ENCODE results near the gene SMIM41.
A peak's percentile ranks its signal among the peaks of the same experiment; 100 is the strongest.
"Not testable (repeated sequence)": the region's sequence is repeated elsewhere in the genome, so short reads cannot be mapped to it uniquely, and the experiment has no call there.

The SMIM41 gene

GRCh38 chr12:52085682-52086180 is 6.2 kb downstream of the SMIM41 start:
- DNase-seq (ENCODE audit: low read depth), result no peak

- no peak for DNase-seq (ENCODE audit: low read depth)
These were observed 6.9 kb downstream of the SMIM41 start for GRCh38 chr12:52086366-52086765.

- DNase-seq (ENCODE audit: low read depth), result no peak
These were observed 7.7 kb downstream of the SMIM41 start for GRCh38 chr12:52086944-52087835.

GRCh38 chr12:52087961-52088820 is 8.7 kb downstream of the SMIM41 start:
- DNase-seq (ENCODE audit: low read depth), result no peak

GRCh38 chr12:52089491-52089890 is 10.0 kb downstream of the SMIM41 start:
- no peak for DNase-seq (ENCODE audit: low read depth)

- DNase-seq (ENCODE audit: low read depth), result no peak
These were observed 10.8 kb downstream of the SMIM41 start for GRCh38 chr12:52090291-52090690.

- no peak for DNase-seq (ENCODE audit: low read depth)
These were observed 11.6 kb downstream of the SMIM41 start for GRCh38 chr12:52091061-52091460.

- no peak for DNase-seq (ENCODE audit: low read depth)
These were observed 12.4 kb downstream of the SMIM41 start for GRCh38 chr12:52091869-52092268.

GRCh38 chr12:52093346-52093745 is 13.8 kb downstream of the SMIM41 start:
- DNase-seq (ENCODE audit: low read depth), result no peak

- DNase-seq (ENCODE audit: low read depth), result no peak
These were observed 17.0 kb downstream of the SMIM41 start for GRCh38 chr12:52096332-52097044.

- DNase-seq (ENCODE audit: low read depth), result no peak
These were observed 17.7 kb downstream of the SMIM41 start for GRCh38 chr12:52097045-52097666.

- not testable (repeated sequence) for DNase-seq (ENCODE audit: low read depth)
These were observed 25.1 kb downstream of the SMIM41 start for GRCh38 chr12:52104431-52105089.

GRCh38 chr12:52116222-52117125 is 37.0 kb downstream of the SMIM41 start:
- peak; percentile 33 for DNase-seq (ENCODE audit: low read depth)

- DNase-seq (ENCODE audit: low read depth), result not testable (repeated sequence)
These were observed 38.4 kb downstream of the SMIM41 start for GRCh38 chr12:52117806-52118475.

GRCh38 chr12:52119398-52120254 is 40.1 kb downstream of the SMIM41 start:
- no peak for DNase-seq (ENCODE audit: low read depth)

- no peak for DNase-seq (ENCODE audit: low read depth)
These were observed 41.7 kb downstream of the SMIM41 start for GRCh38 chr12:52120951-52121823.

- DNase-seq (ENCODE audit: low read depth), result peak; percentile 45
These were observed 42.5 kb downstream of the SMIM41 start for GRCh38 chr12:52121824-52122539.

All from stimulated activated CD8-positive, alpha-beta memory T cell treated with anti-CD3 and anti-CD28 coated beads, Interleukin-4, amount 100 ng/mL, for 24 hours (primary cell).